Ishikawa (cell line): ENCODE measurements around the gene OR2B6.

ENCODE experiments used
- CEBPB ChIP-seq: IDR thresholded peaks from 2 replicates; pipeline ENCODE4 v1.6.1; 2012
- CREB1 ChIP-seq: IDR thresholded peaks from 2 replicates; pipeline ENCODE4 v1.6.1; 2012; ENCODE audit warnings: low read depth
- EGR1 ChIP-seq: IDR thresholded peaks from 2 replicates; pipeline ENCODE4 v1.6.1; 2012
- EP300 ChIP-seq: IDR thresholded peaks from 2 replicates; pipeline ENCODE4 v1.6.1; 2012; ENCODE audit warnings: borderline replicate concordance
- FOXM1 ChIP-seq: IDR thresholded peaks from 2 replicates; pipeline ENCODE4 v1.6.1; 2012; ENCODE audit warnings: low read depth, borderline replicate concordance
- NFIC ChIP-seq: IDR thresholded peaks from 2 replicates; pipeline ENCODE4 v1.6.1; 2012
- RAD21 ChIP-seq: IDR thresholded peaks from 2 replicates; pipeline ENCODE4 v1.6.1; 2012; ENCODE audit warnings: low read depth
- TAF1 ChIP-seq: IDR thresholded peaks from 2 replicates; pipeline ENCODE4 v1.6.1; 2012; ENCODE audit warnings: low read depth, mild to moderate bottlenecking
- TCF12 ChIP-seq: IDR thresholded peaks from 2 replicates; pipeline ENCODE4 v1.6.1; 2012; ENCODE audit warnings: low read depth
- TEAD4 ChIP-seq: IDR thresholded peaks from 2 replicates; pipeline ENCODE4 v1.6.1; 2012
- YY1 ChIP-seq: IDR thresholded peaks from 2 replicates; pipeline ENCODE4 v1.6.1; 2012; ENCODE audit warnings: low read depth
- ZBTB7A ChIP-seq: IDR thresholded peaks from 2 replicates; pipeline ENCODE4 v1.6.1; 2012; ENCODE audit warnings: low read depth
- TF ChIP-seq, protein P1 (sequence below): IDR thresholded peaks from 2 replicates; pipeline ENCODE4 v1.6.1; 2012
- TF ChIP-seq, protein P2 (sequence below): IDR thresholded peaks from 2 replicates; pipeline ENCODE4 v1.6.1; 2012
- TF ChIP-seq, protein P3 (sequence below): IDR thresholded peaks from 2 replicates; pipeline ENCODE4 v1.6.1; 2012; ENCODE audit warnings: low read depth, mild to moderate bottlenecking

OR2B6 gene

DNA sequence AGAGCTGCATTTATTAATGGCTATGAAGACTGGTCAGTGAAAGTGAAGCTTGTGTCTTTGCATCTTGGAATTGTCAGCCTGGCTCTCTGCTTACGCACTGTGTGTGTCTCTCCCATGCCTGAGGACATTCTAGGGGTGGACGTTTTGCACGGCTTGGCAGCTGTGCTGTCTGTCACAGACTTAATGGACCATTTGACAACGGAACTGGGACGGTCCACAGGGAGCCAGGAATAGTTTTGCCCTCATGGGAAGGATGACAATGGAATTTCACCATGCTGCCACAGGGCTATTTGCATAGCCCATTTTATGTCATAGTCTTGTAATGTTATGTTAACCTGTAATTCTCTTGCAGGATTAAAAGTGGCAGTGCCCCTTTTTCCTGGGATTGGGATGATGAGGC lies 44.7 kb downstream of the OR2B6 start:
- no peak for TF ChIP-seq TAF1
- no peak for TF ChIP-seq CREB1
- TF ChIP-seq, protein P1, sequence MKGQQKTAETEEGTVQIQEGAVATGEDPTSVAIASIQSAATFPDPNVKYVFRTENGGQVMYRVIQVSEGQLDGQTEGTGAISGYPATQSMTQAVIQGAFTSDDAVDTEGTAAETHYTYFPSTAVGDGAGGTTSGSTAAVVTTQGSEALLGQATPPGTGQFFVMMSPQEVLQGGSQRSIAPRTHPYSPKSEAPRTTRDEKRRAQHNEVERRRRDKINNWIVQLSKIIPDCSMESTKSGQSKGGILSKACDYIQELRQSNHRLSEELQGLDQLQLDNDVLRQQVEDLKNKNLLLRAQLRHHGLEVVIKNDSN = no peak
- TF ChIP-seq FOXM1 = no peak
- TF ChIP-seq CEBPB = no peak
- TF ChIP-seq YY1 = no peak
- TF ChIP-seq, protein P2, sequence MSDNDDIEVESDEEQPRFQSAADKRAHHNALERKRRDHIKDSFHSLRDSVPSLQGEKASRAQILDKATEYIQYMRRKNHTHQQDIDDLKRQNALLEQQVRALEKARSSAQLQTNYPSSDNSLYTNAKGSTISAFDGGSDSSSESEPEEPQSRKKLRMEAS = no peak
- TF ChIP-seq, protein P3, sequence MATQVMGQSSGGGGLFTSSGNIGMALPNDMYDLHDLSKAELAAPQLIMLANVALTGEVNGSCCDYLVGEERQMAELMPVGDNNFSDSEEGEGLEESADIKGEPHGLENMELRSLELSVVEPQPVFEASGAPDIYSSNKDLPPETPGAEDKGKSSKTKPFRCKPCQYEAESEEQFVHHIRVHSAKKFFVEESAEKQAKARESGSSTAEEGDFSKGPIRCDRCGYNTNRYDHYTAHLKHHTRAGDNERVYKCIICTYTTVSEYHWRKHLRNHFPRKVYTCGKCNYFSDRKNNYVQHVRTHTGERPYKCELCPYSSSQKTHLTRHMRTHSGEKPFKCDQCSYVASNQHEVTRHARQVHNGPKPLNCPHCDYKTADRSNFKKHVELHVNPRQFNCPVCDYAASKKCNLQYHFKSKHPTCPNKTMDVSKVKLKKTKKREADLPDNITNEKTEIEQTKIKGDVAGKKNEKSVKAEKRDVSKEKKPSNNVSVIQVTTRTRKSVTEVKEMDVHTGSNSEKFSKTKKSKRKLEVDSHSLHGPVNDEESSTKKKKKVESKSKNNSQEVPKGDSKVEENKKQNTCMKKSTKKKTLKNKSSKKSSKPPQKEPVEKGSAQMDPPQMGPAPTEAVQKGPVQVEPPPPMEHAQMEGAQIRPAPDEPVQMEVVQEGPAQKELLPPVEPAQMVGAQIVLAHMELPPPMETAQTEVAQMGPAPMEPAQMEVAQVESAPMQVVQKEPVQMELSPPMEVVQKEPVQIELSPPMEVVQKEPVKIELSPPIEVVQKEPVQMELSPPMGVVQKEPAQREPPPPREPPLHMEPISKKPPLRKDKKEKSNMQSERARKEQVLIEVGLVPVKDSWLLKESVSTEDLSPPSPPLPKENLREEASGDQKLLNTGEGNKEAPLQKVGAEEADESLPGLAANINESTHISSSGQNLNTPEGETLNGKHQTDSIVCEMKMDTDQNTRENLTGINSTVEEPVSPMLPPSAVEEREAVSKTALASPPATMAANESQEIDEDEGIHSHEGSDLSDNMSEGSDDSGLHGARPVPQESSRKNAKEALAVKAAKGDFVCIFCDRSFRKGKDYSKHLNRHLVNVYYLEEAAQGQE = no peak
- TF ChIP-seq RAD21 = no peak
- no peak for TF ChIP-seq NFIC
- no peak for TF ChIP-seq EP300
- TF ChIP-seq TCF12 = no peak
- no peak for TF ChIP-seq TEAD4
- TF ChIP-seq ZBTB7A = no peak
- TF ChIP-seq EGR1 = no peak

DNA sequence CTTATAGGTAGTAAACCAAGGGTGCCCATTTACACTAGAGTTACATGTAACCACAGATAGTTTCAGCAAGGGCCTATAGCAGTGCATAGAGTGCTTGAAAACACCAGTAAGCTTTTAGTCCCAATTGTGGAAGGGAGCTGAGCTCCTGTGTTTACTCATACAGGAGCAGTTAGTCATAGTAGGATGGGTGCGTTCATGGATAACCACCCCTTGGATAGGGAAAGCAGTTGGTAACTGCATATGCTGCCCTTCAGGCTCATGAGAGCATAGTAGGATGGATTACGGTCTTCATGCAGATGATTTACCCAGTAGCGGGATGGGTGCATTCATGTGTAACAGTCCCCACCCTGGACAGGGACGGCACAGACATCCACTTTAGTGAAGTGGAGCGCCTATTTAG lies 45.1 kb downstream of the OR2B6 start:
- TF ChIP-seq, protein P2 = no peak
- TF ChIP-seq RAD21 (no peak), EGR1 (no peak), TEAD4 (no peak), TAF1 (no peak), CEBPB (no peak), EP300 (no peak), YY1 (no peak), FOXM1 (no peak), ZBTB7A (no peak), NFIC (no peak), CREB1 (no peak), TCF12 (no peak)
- TF ChIP-seq, protein P3 = no peak
- TF ChIP-seq, protein P1 = no peak

DNA sequence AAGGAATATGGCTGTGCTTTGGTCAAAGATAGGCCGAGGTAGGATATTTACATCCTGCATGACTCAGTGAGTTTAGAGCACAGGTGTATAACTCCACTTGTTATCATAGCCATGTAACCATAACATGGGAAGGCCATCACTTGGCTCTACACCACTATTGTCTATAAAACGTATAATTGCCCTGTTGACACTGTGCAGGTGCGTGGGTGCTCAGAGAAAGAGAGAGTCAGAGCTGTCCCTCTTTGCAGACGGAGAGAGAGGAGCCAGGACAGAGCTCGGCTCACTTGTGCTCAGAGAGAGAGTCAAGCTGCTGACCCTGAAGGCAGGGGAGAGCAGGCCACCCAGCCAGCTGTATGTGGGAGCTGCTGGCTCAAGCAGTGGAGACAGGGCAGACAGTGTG lies 46.0 kb downstream of the OR2B6 start:
- no peak for TF ChIP-seq FOXM1
- TF ChIP-seq, protein P2 = no peak
- no peak for TF ChIP-seq YY1

DNA sequence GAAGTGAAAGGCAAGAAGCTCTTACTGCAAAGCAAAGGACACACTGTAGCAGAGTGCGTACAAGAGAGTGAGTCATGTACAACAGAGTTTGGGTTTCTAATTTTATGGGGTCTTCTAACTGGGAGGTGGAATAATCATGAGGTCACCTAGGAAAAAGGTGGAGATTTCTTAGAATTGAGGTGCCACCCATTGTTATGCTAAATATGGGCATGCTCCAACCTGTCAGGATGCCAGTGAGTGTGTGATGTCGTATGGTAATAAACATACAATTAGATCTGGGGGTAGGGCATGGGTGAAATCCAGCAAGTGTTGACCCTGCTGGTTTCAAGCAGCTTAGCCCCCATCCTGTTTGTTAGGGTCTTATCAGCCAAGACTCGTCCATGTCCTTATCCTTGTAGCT lies 46.6 kb downstream of the OR2B6 start:
- no peak for TF ChIP-seq TEAD4
- TF ChIP-seq EP300 = no peak
- no peak for TF ChIP-seq NFIC
- no peak for TF ChIP-seq TCF12
- TF ChIP-seq CREB1 = no peak

DNA sequence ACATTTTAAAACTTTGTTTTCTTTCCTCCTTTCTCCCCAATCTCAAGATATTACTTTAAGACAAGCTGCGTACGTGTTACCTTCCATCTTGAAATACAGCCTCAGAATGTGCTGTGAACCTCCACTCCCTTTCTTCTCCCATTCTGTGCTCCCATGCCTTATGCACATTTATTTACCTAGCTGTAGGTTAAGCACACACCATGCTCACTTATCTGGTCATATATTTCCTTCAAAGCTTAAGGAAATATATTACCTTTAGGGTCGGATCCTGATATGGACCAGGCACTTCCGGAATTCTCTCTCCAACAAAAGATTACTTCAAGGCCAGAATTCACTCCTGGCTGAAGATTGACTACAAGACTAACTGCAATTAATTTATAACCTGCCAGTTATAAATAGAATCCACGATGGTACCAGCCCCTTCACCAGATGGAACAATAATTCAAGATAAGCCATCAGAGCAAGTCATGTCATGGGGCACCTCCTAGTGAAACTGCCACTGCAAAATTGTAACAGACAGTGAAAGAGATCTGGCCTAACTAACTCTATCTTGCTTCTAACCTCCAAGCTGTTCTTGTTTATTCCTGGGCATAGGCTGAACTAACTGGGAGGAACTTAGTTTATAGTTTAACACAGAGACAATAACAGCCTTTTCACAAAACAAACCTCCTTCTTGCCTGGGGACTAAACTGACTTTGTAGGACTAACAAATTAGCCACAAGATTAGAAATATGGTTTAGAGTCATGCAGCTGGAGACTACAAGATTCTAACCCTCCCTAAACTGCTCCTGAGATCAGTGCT lies 47.5 kb downstream of the OR2B6 start:
- no peak for TF ChIP-seq FOXM1
- TF ChIP-seq EGR1 = no peak
- no peak for TF ChIP-seq NFIC
- TF ChIP-seq, protein P2 = no peak
- TF ChIP-seq, protein P1 = no peak
- TF ChIP-seq TAF1 = no peak
- TF ChIP-seq YY1 = no peak
- no peak for TF ChIP-seq TEAD4
- no peak for TF ChIP-seq RAD21
- no peak for TF ChIP-seq ZBTB7A
